ENCODE measurements around the gene TNFAIP6. TPM values are rescaled to one million over a fixed set of nuclear protein-coding genes. Genes with fewer than 3 reads are reported as not detected.

Gene TNFAIP6
- total and polyA plus RNA-seq, 7 experiments from 2014 or later = 0.34 TPM; not detected in 6

DNA sequence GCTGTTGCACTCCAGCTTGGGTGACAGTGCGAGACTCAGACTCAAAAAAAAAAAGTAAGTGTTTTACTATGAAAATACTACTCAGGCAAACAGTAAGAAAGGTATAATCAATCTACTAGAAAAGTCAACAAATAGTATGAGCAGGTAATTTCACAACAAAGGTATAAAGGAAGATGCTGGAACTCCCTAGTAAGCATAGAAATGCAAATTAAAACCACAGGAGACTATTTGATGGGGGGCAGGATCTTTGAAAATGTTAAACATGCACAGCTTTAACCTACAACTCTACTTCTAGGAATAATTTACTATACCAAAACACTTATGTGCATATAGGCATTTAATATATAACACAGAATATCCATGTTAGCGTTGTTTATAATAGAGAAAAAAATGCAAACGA, 24.3 kb upstream of the TNFAIP6 start:
- ChIA-PET CTCF (no interaction called here), POLR2A (no interaction called here)
- Histone ChIP-seq H3K27ac (ENCODE audit: low read depth, low read length) (no peak overlapping the region), H3K4me1 (ENCODE audit: control insufficient read depth in 2 of 2, insufficient read depth in 2 of 2, low read length in 2 of 2) (no peaks in the 10 kb centered on the region), H3K9me3 (ENCODE audit: control insufficient read depth in 2 of 3, low read length in 3 of 3) (no peaks in the 10 kb centered on the region), H3K4me3 (ENCODE audit: low read length) (no peak overlapping the region), H3K27me3 (ENCODE audit: control insufficient read depth in 2 of 2, insufficient read depth in 2 of 2, low read length in 2 of 2) (no peaks in the 10 kb centered on the region), H3K36me3 (ENCODE audit: control insufficient read depth in 2 of 3, insufficient read depth in 3 of 3, low read length in 3 of 3) (no peaks in the 10 kb centered on the region)
- Mint-ChIP-seq H3K27ac (no peak overlapping the region), H3K4me3 (no peak overlapping the region), H3K27me3 (peaks cover 0 to 43% (median 12%) of the 10 kb centered on the region in 5 donors), H3K36me3 (no peaks in the 10 kb centered on the region), H3K9me3 (no peaks in the 10 kb centered on the region), H3K4me1 (peaks cover 0 to 10% (median 9%) of the 10 kb centered on the region in 7 donors)
- DNase-seq (no peak), ATAC-seq (no peak)
- intact Hi-C loops (cut with micrococcal nuclease) = no loop called here

- Histone ChIP-seq H3K27me3 (ENCODE audit: control insufficient read depth in 2 of 2, insufficient read depth in 2 of 2, low read length in 2 of 2) (no peaks in the 10 kb centered on the region), H3K9me3 (ENCODE audit: control insufficient read depth in 2 of 3, low read length in 3 of 3) (no peaks in the 10 kb centered on the region), H3K36me3 (ENCODE audit: control insufficient read depth in 2 of 3, insufficient read depth in 3 of 3, low read length in 3 of 3) (no peaks in the 10 kb centered on the region), H3K4me1 (ENCODE audit: control insufficient read depth in 2 of 2, insufficient read depth in 2 of 2, low read length in 2 of 2) (no peaks in the 10 kb centered on the region), H3K4me3 (ENCODE audit: low read length) (no peak overlapping the region), H3K27ac (ENCODE audit: low read depth, low read length) (no peak overlapping the region)
- Mint-ChIP-seq H3K4me1 (peaks cover 0 to 10% (median 9%) of the 10 kb centered on the region in 7 donors), H3K4me3 (no peak overlapping the region), H3K27ac (no peak overlapping the region), H3K9me3 (no peaks in the 10 kb centered on the region), H3K36me3 (no peaks in the 10 kb centered on the region), H3K27me3 (peaks cover 0 to 40% (median 12%) of the 10 kb centered on the region in 5 donors)
- ATAC-seq (no peak), DNase-seq (no peak)
- CTCF ChIA-PET = no interaction called here
- POLR2A ChIA-PET = no interaction called here
- intact Hi-C loops (cut with micrococcal nuclease) = no loop called here
Measured at GRCh38 chr2:151334082-151334815, 23.1 kb upstream of the TNFAIP6 start.

DNA sequence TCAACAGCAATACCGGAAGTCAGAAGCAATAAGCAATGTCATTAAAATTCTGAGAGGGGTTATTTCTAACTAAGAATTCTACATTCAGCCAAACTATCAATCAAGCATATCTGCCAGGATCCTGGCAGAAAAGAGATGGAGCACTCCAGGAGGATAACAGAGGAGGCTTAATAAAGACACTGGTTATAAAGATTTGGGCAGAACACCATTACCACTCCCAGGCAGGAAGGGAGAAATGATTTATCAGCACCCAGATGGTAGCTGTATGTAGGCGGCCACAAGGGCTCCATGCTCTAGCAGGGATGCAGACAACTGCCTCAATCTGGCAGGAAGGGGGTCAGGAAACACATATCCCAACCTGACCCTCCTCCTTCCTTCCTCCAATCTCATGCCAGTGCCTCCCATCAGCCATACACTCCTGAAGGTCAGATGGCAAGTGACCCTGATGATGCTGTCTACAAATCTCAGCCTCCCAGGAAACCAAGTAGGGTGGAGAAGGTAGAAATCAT, 20.5 kb upstream of the TNFAIP6 start:
- H3K4me1 ChIP-seq (ENCODE audit: control insufficient read depth in 2 of 2, insufficient read depth in 2 of 2, low read length in 2 of 2) = no peaks in the 10 kb centered on the region
- peaks cover 2 to 10% (median 3%) of the 10 kb centered on the region in 5 donors for H3K36me3 Mint-ChIP-seq
- intact Hi-C loops (cut with micrococcal nuclease) = no loop called here
- H3K4me1 Mint-ChIP-seq = peaks cover 0 to 10% (median 9%) of the 10 kb centered on the region in 7 donors
- DNase-seq = no peak
- peaks cover 0 to 23% (median 16%) of the 10 kb centered on the region in 5 donors for H3K27me3 Mint-ChIP-seq
- H3K4me3 Mint-ChIP-seq = no peak overlapping the region
- no peak overlapping the region for H3K27ac ChIP-seq (ENCODE audit: low read depth, low read length)
- peaks cover 3 to 13% (median 10%) of the 10 kb centered on the region in 11 donors for H3K9me3 Mint-ChIP-seq
- no peaks in the 10 kb centered on the region for H3K9me3 ChIP-seq (ENCODE audit: control insufficient read depth in 2 of 3, low read length in 3 of 3)
- no peaks in the 10 kb centered on the region for H3K36me3 ChIP-seq (ENCODE audit: control insufficient read depth in 2 of 3, insufficient read depth in 3 of 3, low read length in 3 of 3)
- H3K27me3 ChIP-seq (ENCODE audit: control insufficient read depth in 2 of 2, insufficient read depth in 2 of 2, low read length in 2 of 2) = no peaks in the 10 kb centered on the region
- CTCF ChIA-PET = no interaction called here
- H3K27ac Mint-ChIP-seq = no peak overlapping the region
- H3K4me3 ChIP-seq (ENCODE audit: low read length) = no peak overlapping the region
- ATAC-seq = no peak
- POLR2A ChIA-PET = no interaction called here

DNA sequence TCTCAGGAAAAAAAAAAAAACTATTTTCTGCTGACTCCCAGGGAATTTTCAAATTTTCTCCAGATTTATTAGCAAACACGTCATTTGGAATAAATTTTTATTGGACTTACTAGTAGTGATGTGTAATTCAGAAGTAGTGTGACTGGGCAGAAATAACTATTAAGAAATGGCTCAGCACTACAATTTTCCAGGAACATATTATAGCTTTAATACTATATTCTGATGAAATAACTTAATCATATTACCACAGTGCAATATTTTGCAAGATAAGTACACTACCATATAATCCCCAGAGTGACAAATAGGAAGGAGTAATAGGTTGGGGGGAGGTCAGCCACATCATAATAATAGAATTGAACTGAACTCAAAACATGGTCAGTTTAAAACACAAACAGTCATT, 19.7 kb upstream of the TNFAIP6 start:
- Mint-ChIP-seq H3K27me3 (peaks cover 0 to 24% (median 15%) of the 10 kb centered on the region in 5 donors), H3K27ac (no peak overlapping the region), H3K4me3 (no peak overlapping the region), H3K9me3 (peaks cover 3 to 15% (median 10%) of the 10 kb centered on the region in 11 donors), H3K36me3 (peaks cover 2 to 11% (median 3%) of the 10 kb centered on the region in 5 donors), H3K4me1 (peaks cover 0 to 10% (median 9%) of the 10 kb centered on the region in 7 donors)
- no peak overlapping the region for H3K4me3 ChIP-seq (ENCODE audit: low read length)
- no peaks in the 10 kb centered on the region for H3K27me3 ChIP-seq (ENCODE audit: control insufficient read depth in 2 of 2, insufficient read depth in 2 of 2, low read length in 2 of 2)
- intact Hi-C loops (cut with micrococcal nuclease) = no loop called here
- ATAC-seq (peak; percentile 46), DNase-seq (no peak)
- H3K4me1 ChIP-seq (ENCODE audit: control insufficient read depth in 2 of 2, insufficient read depth in 2 of 2, low read length in 2 of 2) = no peaks in the 10 kb centered on the region
- no peak overlapping the region for H3K27ac ChIP-seq (ENCODE audit: low read depth, low read length)
- H3K9me3 ChIP-seq (ENCODE audit: control insufficient read depth in 2 of 3, low read length in 3 of 3) = no peaks in the 10 kb centered on the region
- ChIA-PET CTCF (interaction anchor here (0.6 kb wide), 2 partner anchors 55 to 1793 kb away, joined by 6 to 7 read pairs; no protein-coding TSS in a partner anchor), POLR2A (no interaction called here)
- no peaks in the 10 kb centered on the region for H3K36me3 ChIP-seq (ENCODE audit: control insufficient read depth in 2 of 3, insufficient read depth in 3 of 3, low read length in 3 of 3)

GRCh38 chr2:151338115-151338514, 19.3 kb upstream of the TNFAIP6 start:
- H3K9me3 ChIP-seq (ENCODE audit: control insufficient read depth in 2 of 3, low read length in 3 of 3) = no peaks in the 10 kb centered on the region
- Mint-ChIP-seq H3K4me3 (no peak overlapping the region), H3K27ac (no peak overlapping the region), H3K36me3 (peaks cover 2 to 11% (median 3%) of the 10 kb centered on the region in 5 donors), H3K9me3 (peaks cover 3 to 15% (median 10%) of the 10 kb centered on the region in 11 donors), H3K4me1 (peaks cover 0 to 10% (median 9%) of the 10 kb centered on the region in 7 donors), H3K27me3 (peaks cover 0 to 24% (median 15%) of the 10 kb centered on the region in 5 donors)
- DNase-seq = no peak
- no peak for ATAC-seq
- intact Hi-C loops (cut with micrococcal nuclease) = no loop called here
- ChIA-PET POLR2A (no interaction called here), CTCF (interaction anchor here (0.6 kb wide), 2 partner anchors 56 to 1793 kb away, joined by 6 to 7 read pairs; no protein-coding TSS in a partner anchor)
- no peaks in the 10 kb centered on the region for H3K4me1 ChIP-seq (ENCODE audit: control insufficient read depth in 2 of 2, insufficient read depth in 2 of 2, low read length in 2 of 2)
- no peak overlapping the region for H3K4me3 ChIP-seq (ENCODE audit: low read length)
- H3K27ac ChIP-seq (ENCODE audit: low read depth, low read length) = no peak overlapping the region
- H3K27me3 ChIP-seq (ENCODE audit: control insufficient read depth in 2 of 2, insufficient read depth in 2 of 2, low read length in 2 of 2) = no peaks in the 10 kb centered on the region
- no peaks in the 10 kb centered on the region for H3K36me3 ChIP-seq (ENCODE audit: control insufficient read depth in 2 of 3, insufficient read depth in 3 of 3, low read length in 3 of 3)

GRCh38 chr2:151343073-151343472, 14.3 kb upstream of the TNFAIP6 start:
- Mint-ChIP-seq H3K27me3 (peaks cover 0 to 18% (median 9%) of the 10 kb centered on the region in 5 donors), H3K9me3 (peaks cover 6 to 27% (median 15%) of the 10 kb centered on the region in 11 donors), H3K4me3 (no peak overlapping the region), H3K36me3 (peaks cover 2 to 18% (median 10%) of the 10 kb centered on the region in 5 donors), H3K4me1 (peaks cover 0 to 4% (median 0%) of the 10 kb centered on the region in 7 donors), H3K27ac (no peak overlapping the region)
- Histone ChIP-seq H3K36me3 (ENCODE audit: control insufficient read depth in 2 of 3, insufficient read depth in 3 of 3, low read length in 3 of 3) (no peaks in the 10 kb centered on the region), H3K4me1 (ENCODE audit: control insufficient read depth in 2 of 2, insufficient read depth in 2 of 2, low read length in 2 of 2) (no peaks in the 10 kb centered on the region), H3K9me3 (ENCODE audit: control insufficient read depth in 2 of 3, low read length in 3 of 3) (peaks cover 0 to 6% (median 0%) of the 10 kb centered on the region in 3 experiments), H3K27me3 (ENCODE audit: control insufficient read depth in 2 of 2, insufficient read depth in 2 of 2, low read length in 2 of 2) (no peaks in the 10 kb centered on the region), H3K4me3 (ENCODE audit: low read length) (no peak overlapping the region), H3K27ac (ENCODE audit: low read depth, low read length) (no peak overlapping the region)
- POLR2A ChIA-PET = interaction anchor here (0.5 kb wide), 1 partner anchor 1728 kb away, joined by 3 read pairs; no protein-coding TSS in a partner anchor
- intact Hi-C loops (cut with micrococcal nuclease) = no loop called here
- DNase-seq (no peak), ATAC-seq (no peak)
- CTCF ChIA-PET = no interaction called here
